HepG2 (cell line): ENCODE data around the gene TM2D1. TPM values are rescaled to one million over a fixed set of nuclear protein-coding genes. Genes with fewer than 3 reads are reported as not detected.

Experiments
- ATAC-seq: fragments of 200-7000 bp; cut with Tn5 transposase; 3 replicates; pipeline ENCODE4 v1.9.1; 2020; ENCODE audit warnings: mild to moderate bottlenecking, moderate library complexity
- BruUV-seq: library from RNA; stranded (reverse); fragments of 400-500 nt; replicated peaks from 2 replicates; lab custom pipeline; 2021; lab: Mats Ljungman, UMichigan
- CTCF ChIA-PET: fragments of 300-600 bp; formaldehyde crosslinking; extraction: SDS; loops from one replicate; lab custom pipeline; 2021; ENCODE audit warnings: low total read pairs, inconsistent platforms, low intra/inter-chr PET ratio; lab: Yijun Ruan, JAX
- POLR2A ChIA-PET: fragments of 350-600 bp; sonication (Branson Sonifier 250); formaldehyde crosslinking; loops from one replicate; lab custom pipeline; 2020; ENCODE audit warnings: antibody characterized with exemption, inconsistent platforms; lab: Yijun Ruan, JAX
- DNase-seq: peaks from one replicate; pipeline ENCODE4 v3.0.0-alpha.2; 2015; ENCODE audit warnings: low spot score
- FAIRE-seq: peaks from 3 replicates; lab custom pipeline; 2011; peaks lifted over from hg19 to GRCh38; lab: Jason Lieb, UNC
- H2AFZ ChIP-seq: one replicate; pipeline ENCODE4 v1.6.1; 2011; ENCODE audit warnings: low read length, inconsistent platforms
- H3K27ac ChIP-seq: fragments of 300-600 bp; 3 replicates; pipeline ENCODE4 v1.8.0; 2011; ENCODE audit warnings: mixed run types, mild to moderate bottlenecking, mixed read lengths, low read length, inconsistent platforms; ENCODE audit not compliant: insufficient read depth; ENCODE audit errors: extremely low read length
- H3K27me3 ChIP-seq, 2 experiments: fragments of 200-600 bp in 1 of 2; 2 replicates in 1 of 2; 3 replicates in 1 of 2; pipeline versions ENCODE4 v1.6.0 to v1.8.0; 2011; ENCODE audit warnings: low read length in 2 of 2, mild to moderate bottlenecking in 2 of 2, moderate library complexity in 2 of 2, inconsistent platforms in 1 of 2; ENCODE audit not compliant: insufficient read depth in 2 of 2, control insufficient read depth in 1 of 2
- H3K36me3 ChIP-seq, 2 experiments: fragments of 200-600 bp in 1 of 2; replicated peaks in 1 of 2; 2 replicates in 1 of 2; 3 replicates in 1 of 2; pipeline versions ENCODE4 v1.5.1 to v1.8.0; 2011; ENCODE audit warnings: low read length in 2 of 2, inconsistent platforms in 1 of 2; ENCODE audit not compliant: insufficient read depth in 2 of 2, control insufficient read depth in 1 of 2
- H3K4me1 ChIP-seq: 2 replicates; pipeline ENCODE4 v1.5.1; 2012; ENCODE audit warnings: low read length, inconsistent platforms; ENCODE audit not compliant: insufficient read depth
- H3K4me2 ChIP-seq: 2 replicates; pipeline ENCODE4 v1.6.0; 2011; ENCODE audit warnings: low read depth, low read length, inconsistent platforms
- H3K4me3 ChIP-seq, 3 experiments: fragments of 200-600 bp in 1 of 3; sonication (generic), shearing (Covaris generic) in 1 of 3; replicated peaks in 1 of 3; 2 replicates each; pipeline ENCODE4 v1.5.1; 2011 to 2016; ENCODE audit warnings: low read length in 3 of 3, inconsistent platforms in 2 of 3, low read depth in 2 of 3, mild to moderate bottlenecking in 2 of 3, control low read depth in 1 of 3, mixed read lengths in 1 of 3; ENCODE audit not compliant: insufficient read depth in 1 of 3
- H3K79me2 ChIP-seq: one replicate; pipeline ENCODE4 v1.6.1; 2011; ENCODE audit warnings: low read length, inconsistent platforms; ENCODE audit not compliant: insufficient read depth
- H3K9ac ChIP-seq: 2 replicates; pipeline ENCODE4 v1.6.0; 2011; ENCODE audit warnings: mild to moderate bottlenecking, low read depth, low read length, inconsistent platforms; ENCODE audit not compliant: insufficient read depth
- H3K9me3 ChIP-seq: 2 replicates; pipeline ENCODE4 v1.5.1; 2012; ENCODE audit warnings: mild to moderate bottlenecking, low read length
- H4K20me1 ChIP-seq: 2 replicates; pipeline ENCODE4 v1.6.0; 2011; ENCODE audit warnings: inconsistent platforms, mild to moderate bottlenecking, low read length, moderate library complexity; ENCODE audit not compliant: insufficient read depth
- CBFB ChIP-seq: sonication (generic); formaldehyde crosslinking; IDR thresholded peaks from 2 replicates; pipeline ENCODE4 v1.4.0; 2020; ENCODE audit warnings: missing genetic modification reagents
- CERS6 ChIP-seq: sonication (generic); formaldehyde crosslinking; IDR thresholded peaks from 2 replicates; pipeline ENCODE4 v1.5.0; 2020; ENCODE audit warnings: missing genetic modification reagents
- GABPB1 ChIP-seq: IDR thresholded peaks from 2 replicates; pipeline ENCODE4 v1.6.1; 2016; ENCODE audit warnings: mild to moderate bottlenecking, missing genetic modification reagents, moderate library complexity, missing compliant biosample characterization
- HNRNPL ChIP-seq: fragments of 200-400 bp; formaldehyde crosslinking; IDR thresholded peaks from 2 replicates; pipeline ENCODE4 v1.6.1; 2017; ENCODE audit warnings: mild to moderate bottlenecking, low read depth, low read length
- KLF6 ChIP-seq: IDR thresholded peaks from 2 replicates; pipeline ENCODE4 v1.8.0; 2016; ENCODE audit warnings: missing biosample characterization, missing genetic modification reagents
- MLLT10 ChIP-seq: sonication (generic); formaldehyde crosslinking; IDR thresholded peaks from 2 replicates; pipeline ENCODE4 v1.4.0; 2020; ENCODE audit warnings: missing genetic modification reagents
- POGZ ChIP-seq: sonication (generic); formaldehyde crosslinking; IDR thresholded peaks from 2 replicates; pipeline ENCODE4 v1.4.0; 2020; ENCODE audit warnings: mild to moderate bottlenecking, missing genetic modification reagents
- YY1 ChIP-seq: IDR thresholded peaks from 2 replicates; pipeline ENCODE4 v1.6.1; 2011; ENCODE audit warnings: low read length, low read depth, moderate library complexity, mild to moderate bottlenecking; ENCODE audit not compliant: insufficient read depth, insufficient replicate concordance
- ZBTB38 ChIP-seq: sonication (generic); formaldehyde crosslinking; IDR thresholded peaks from 2 replicates; pipeline ENCODE4 v1.5.1; 2020; ENCODE audit warnings: mild to moderate bottlenecking, missing genetic modification reagents
- ZFX ChIP-seq: sonication (generic); formaldehyde crosslinking; IDR thresholded peaks from 2 replicates; pipeline ENCODE4 v1.4.0; 2020; ENCODE audit warnings: mild to moderate bottlenecking, low read depth, missing genetic modification reagents, moderate library complexity
- ZFY ChIP-seq: sonication (generic); formaldehyde crosslinking; IDR thresholded peaks from 2 replicates; pipeline ENCODE4 v1.4.0; 2020; ENCODE audit warnings: missing genetic modification reagents
- ZKSCAN8 ChIP-seq: IDR thresholded peaks from 2 replicates; pipeline ENCODE4 v1.6.1; 2016; ENCODE audit warnings: borderline replicate concordance, missing genetic modification reagents, missing compliant biosample characterization
- ZNF329 ChIP-seq: sonication (generic); formaldehyde crosslinking; IDR thresholded peaks from 2 replicates; pipeline ENCODE4 v1.9.0; 2021; ENCODE audit warnings: low read depth, mild to moderate bottlenecking, missing genetic modification reagents
- ZNF709 ChIP-seq: sonication (generic); formaldehyde crosslinking; IDR thresholded peaks from 2 replicates; pipeline ENCODE4 v1.5.0; 2020; ENCODE audit warnings: mild to moderate bottlenecking, missing genetic modification reagents
- ZNF776 ChIP-seq: sonication (generic); formaldehyde crosslinking; IDR thresholded peaks from 2 replicates; pipeline ENCODE4 v1.4.0; 2020; ENCODE audit warnings: mild to moderate bottlenecking, missing genetic modification reagents
- WGBS: methylation state at CpG from one replicate; pipeline ENCODE4 v1.1.6; 2017; ENCODE audit warnings: low lambda C conversion rate; 5-methylcytosine and 5-hydroxymethylcytosine counted together
- in situ Hi-C: cut with HindIII; loops from 2 replicates; pipeline ENCODE4 v1.10.0; 2017; ENCODE audit warnings: low pct_unique_long_range_greater_than_20kb; ENCODE audit not compliant: extremely low pct_ligation_motif_present
- intact Hi-C: fragments of 100-400 bp; cut with micrococcal nuclease; formaldehyde crosslinking; loops from one replicate; pipeline ENCODE4 v1.10.0; 2022; ENCODE audit not compliant: unreplicated experiment
- polyA plus RNA-seq, 8 experiments: library from polyadenylated mRNA; depleted of rRNA in 3 of 8; stranded (reverse) in 7 of 8; unstranded in 1 of 8; fragments of >200 nt; fragmentation: Illumina TruSeq in 4 of 8; extraction: Trizol in 4 of 8; gene quantifications; 2 replicates each; pipeline versions ENCODE4 v1.2.1 to v1.2.3, GENCODE V29; 2011 to 2016; ENCODE audit warnings: low read depth in 4 of 8, missing spikeins in 1 of 8, mixed read lengths in 1 of 8; ENCODE audit not compliant: insufficient read depth in 1 of 8
- total RNA-seq, 5 experiments: library from RNA; depleted of rRNA; stranded (reverse); fragments of >200 nt; fragmentation: Illumina TruSeq; extraction: Trizol; gene quantifications; 2 replicates each; pipeline ENCODE4 v1.2.3, GENCODE V29; 2016; ENCODE audit warnings: low read depth in 1 of 5
- TF ChIP-seq, protein P1 (sequence below): sonication (generic); formaldehyde crosslinking; IDR thresholded peaks from 2 replicates; pipeline ENCODE4 v1.9.0; 2021; ENCODE audit warnings: missing genetic modification reagents, borderline replicate concordance
- TF ChIP-seq, protein P2 (sequence below): sonication (generic); formaldehyde crosslinking; IDR thresholded peaks from 2 replicates; pipeline ENCODE4 v1.5.0; 2020; ENCODE audit warnings: missing genetic modification reagents

The TM2D1 gene
- total and polyA plus RNA-seq, 2 of the 13 experiments (the other 11 are each of a cell fraction or from before 2014, with no cell fraction given), result 26.6 to 49.0 TPM

GRCh38 chr1:61742620-61743430, 17.9 kb upstream of the TM2D1 start:
- FAIRE-seq, result no peak
- BruUV-seq, result no TSS peak
- no peak for TF ChIP-seq ZBTB38
- TF ChIP-seq, protein P1, sequence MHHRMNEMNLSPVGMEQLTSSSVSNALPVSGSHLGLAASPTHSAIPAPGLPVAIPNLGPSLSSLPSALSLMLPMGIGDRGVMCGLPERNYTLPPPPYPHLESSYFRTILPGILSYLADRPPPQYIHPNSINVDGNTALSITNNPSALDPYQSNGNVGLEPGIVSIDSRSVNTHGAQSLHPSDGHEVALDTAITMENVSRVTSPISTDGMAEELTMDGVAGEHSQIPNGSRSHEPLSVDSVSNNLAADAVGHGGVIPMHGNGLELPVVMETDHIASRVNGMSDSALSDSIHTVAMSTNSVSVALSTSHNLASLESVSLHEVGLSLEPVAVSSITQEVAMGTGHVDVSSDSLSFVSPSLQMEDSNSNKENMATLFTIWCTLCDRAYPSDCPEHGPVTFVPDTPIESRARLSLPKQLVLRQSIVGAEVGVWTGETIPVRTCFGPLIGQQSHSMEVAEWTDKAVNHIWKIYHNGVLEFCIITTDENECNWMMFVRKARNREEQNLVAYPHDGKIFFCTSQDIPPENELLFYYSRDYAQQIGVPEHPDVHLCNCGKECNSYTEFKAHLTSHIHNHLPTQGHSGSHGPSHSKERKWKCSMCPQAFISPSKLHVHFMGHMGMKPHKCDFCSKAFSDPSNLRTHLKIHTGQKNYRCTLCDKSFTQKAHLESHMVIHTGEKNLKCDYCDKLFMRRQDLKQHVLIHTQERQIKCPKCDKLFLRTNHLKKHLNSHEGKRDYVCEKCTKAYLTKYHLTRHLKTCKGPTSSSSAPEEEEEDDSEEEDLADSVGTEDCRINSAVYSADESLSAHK, result no peak
- TF ChIP-seq ZNF776 (CRISPR knock-in tag), result 0 out of 2 replicates have a peak, but pooled peaks have one; percentile 30
- TF ChIP-seq, protein P2, sequence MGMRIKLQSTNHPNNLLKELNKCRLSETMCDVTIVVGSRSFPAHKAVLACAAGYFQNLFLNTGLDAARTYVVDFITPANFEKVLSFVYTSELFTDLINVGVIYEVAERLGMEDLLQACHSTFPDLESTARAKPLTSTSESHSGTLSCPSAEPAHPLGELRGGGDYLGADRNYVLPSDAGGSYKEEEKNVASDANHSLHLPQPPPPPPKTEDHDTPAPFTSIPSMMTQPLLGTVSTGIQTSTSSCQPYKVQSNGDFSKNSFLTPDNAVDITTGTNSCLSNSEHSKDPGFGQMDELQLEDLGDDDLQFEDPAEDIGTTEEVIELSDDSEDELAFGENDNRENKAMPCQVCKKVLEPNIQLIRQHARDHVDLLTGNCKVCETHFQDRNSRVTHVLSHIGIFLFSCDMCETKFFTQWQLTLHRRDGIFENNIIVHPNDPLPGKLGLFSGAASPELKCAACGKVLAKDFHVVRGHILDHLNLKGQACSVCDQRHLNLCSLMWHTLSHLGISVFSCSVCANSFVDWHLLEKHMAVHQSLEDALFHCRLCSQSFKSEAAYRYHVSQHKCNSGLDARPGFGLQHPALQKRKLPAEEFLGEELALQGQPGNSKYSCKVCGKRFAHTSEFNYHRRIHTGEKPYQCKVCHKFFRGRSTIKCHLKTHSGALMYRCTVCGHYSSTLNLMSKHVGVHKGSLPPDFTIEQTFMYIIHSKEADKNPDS (CRISPR knock-in tag), result no peak
- peak; percentile 58 for TF ChIP-seq ZFY (CRISPR knock-in tag)
- peak; percentile 0; the same call in 1 of the 2 replicates for TF ChIP-seq GABPB1 (CRISPR knock-in tag)
- TF ChIP-seq MLLT10 (CRISPR knock-in tag), result no peak
- peak; percentile 67 for TF ChIP-seq HNRNPL
- peak; percentile 18; the same call in 1 of the 2 replicates for TF ChIP-seq ZNF709 (CRISPR knock-in tag)
- peak; percentile 0 for TF ChIP-seq YY1
- TF ChIP-seq ZFX (CRISPR knock-in tag), result peak; percentile 58
- TF ChIP-seq ZNF329, result peak; percentile 67; the same call in 1 of the 2 replicates
- TF ChIP-seq POGZ (CRISPR knock-in tag), result no peak
- TF ChIP-seq ZKSCAN8, result no peak
- TF ChIP-seq CERS6 (CRISPR knock-in tag), result no peak
- no peak for TF ChIP-seq CBFB (CRISPR knock-in tag)
- TF ChIP-seq KLF6 (CRISPR knock-in tag), result 0 out of 2 replicates have a peak, but pooled peaks have one; percentile 4

More at GRCh38 chr1:61742620-61743430, 17.9 kb upstream of the TM2D1 start:
- Histone ChIP-seq H3K4me1 (peaks cover 39% of the 10 kb centered on the region), H2AFZ (no peak overlapping the region), H3K36me3 (no peaks in the 10 kb centered on the region), H3K9ac (peak overlapping the region; percentile 67), H3K4me3 (peak overlapping the region; percentile 60 to 88 (median 78)), H3K27me3 (no peaks in the 10 kb centered on the region), H4K20me1 (no peaks in the 10 kb centered on the region), H3K4me2 (peak overlapping the region; percentile 67), H3K27ac (peak overlapping the region; percentile 75), H3K79me2 (peaks cover 6% of the 10 kb centered on the region), H3K9me3 (no peaks in the 10 kb centered on the region)
- ChIA-PET CTCF (no interaction called here), POLR2A (interaction anchor here (0.5 to 1.1 kb wide), 2 partner anchors 10 kb away, joined by 3 read pairs; no protein-coding TSS in a partner anchor)
- 5% methylated on average over 5 of the region's 74 CpGs for WGBS
- DNase-seq (peak; percentile 12), ATAC-seq (peak; percentile 89)
- in situ Hi-C loops (no loop called here), intact Hi-C loops (no loop called here)
